ENCODE results near the gene USP14. TPM values are rescaled to one million over a fixed set of nuclear protein-coding genes. Genes with fewer than 3 reads are reported as not detected.

USP14 gene
- total RNA-seq, 1 experiment from 2014 or later: 72.4 TPM

DNA sequence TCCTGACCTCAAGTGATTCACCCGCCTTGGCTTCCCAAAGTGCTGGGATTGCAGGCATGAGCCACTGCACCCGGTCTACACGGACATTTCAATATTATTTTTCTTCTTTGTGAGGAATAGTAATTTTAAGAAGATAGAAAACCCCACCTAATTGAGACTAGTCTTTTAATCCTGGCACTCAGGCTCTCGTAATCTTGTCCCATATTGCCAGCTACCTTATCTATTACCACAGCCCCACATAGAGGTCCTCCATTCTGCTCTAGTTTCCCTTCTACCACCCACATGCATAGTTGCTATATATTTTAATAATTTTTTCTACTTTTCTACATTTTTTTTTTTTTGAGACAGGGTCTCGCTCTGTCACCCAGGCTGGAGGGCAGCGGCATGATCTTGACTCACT lies 9.5 kb upstream of the USP14 start (continued):
- TF ChIP-seq, protein P1, sequence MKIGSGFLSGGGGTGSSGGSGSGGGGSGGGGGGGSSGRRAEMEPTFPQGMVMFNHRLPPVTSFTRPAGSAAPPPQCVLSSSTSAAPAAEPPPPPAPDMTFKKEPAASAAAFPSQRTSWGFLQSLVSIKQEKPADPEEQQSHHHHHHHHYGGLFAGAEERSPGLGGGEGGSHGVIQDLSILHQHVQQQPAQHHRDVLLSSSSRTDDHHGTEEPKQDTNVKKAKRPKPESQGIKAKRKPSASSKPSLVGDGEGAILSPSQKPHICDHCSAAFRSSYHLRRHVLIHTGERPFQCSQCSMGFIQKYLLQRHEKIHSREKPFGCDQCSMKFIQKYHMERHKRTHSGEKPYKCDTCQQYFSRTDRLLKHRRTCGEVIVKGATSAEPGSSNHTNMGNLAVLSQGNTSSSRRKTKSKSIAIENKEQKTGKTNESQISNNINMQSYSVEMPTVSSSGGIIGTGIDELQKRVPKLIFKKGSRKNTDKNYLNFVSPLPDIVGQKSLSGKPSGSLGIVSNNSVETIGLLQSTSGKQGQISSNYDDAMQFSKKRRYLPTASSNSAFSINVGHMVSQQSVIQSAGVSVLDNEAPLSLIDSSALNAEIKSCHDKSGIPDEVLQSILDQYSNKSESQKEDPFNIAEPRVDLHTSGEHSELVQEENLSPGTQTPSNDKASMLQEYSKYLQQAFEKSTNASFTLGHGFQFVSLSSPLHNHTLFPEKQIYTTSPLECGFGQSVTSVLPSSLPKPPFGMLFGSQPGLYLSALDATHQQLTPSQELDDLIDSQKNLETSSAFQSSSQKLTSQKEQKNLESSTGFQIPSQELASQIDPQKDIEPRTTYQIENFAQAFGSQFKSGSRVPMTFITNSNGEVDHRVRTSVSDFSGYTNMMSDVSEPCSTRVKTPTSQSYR (CRISPR knock-in tag; IDR thresholded peaks at IDR 0.05): no peak
- TF ChIP-seq ZNF138 (CRISPR knock-in tag; conservative IDR thresholded peaks at IDR 0.05) (no peak), JUN (CRISPR knock-in tag; IDR thresholded peaks at IDR 0.05) (no peak)

DNA sequence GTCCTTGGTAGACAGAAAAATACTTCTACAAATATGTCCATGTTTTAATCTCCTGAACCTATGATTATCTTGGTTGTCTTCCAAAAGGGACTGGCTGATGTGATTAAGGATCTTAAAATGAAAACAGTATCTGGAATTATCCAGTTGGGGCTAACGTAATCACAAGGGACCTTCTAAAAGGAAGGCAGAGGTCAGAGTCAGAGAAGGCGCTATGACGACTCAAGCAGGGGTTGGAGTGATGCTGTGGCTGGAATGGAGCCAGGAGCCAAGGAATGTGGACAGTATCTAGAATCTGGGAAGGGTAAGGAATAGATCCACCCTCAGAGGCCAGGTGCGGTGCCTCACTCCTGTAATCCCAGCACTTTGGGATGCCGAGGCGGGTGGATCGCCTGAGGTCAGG lies 4.2 kb upstream of the USP14 start:
- peaks cover 42% of the 10 kb centered on the region for H3K27me3 Mint-ChIP-seq (ENCODE audit: low read depth)
- CTCF ChIA-PET: no interaction called here
- no peak overlapping the region for H3K4me3 Mint-ChIP-seq
- H3K9me3 Mint-ChIP-seq: peaks cover 3% of the 10 kb centered on the region
- no peak for DNase-seq (ENCODE audit: low spot score)
- H3K27ac Mint-ChIP-seq: no peak overlapping the region
- POLR2A ChIA-PET: no interaction called here
- no peaks in the 10 kb centered on the region for H3K4me1 Mint-ChIP-seq
- ATAC-seq: no peak
- no peaks in the 10 kb centered on the region for H3K36me3 Mint-ChIP-seq
- no peak for TF ChIP-seq PRRX2 (CRISPR knock-in tag; IDR thresholded peaks at IDR 0.05)
- no peak for TF ChIP-seq ZBTB21 (CRISPR knock-in tag; IDR thresholded peaks at IDR 0.05; ENCODE audit: borderline replicate concordance)
- TF ChIP-seq, protein P2, sequence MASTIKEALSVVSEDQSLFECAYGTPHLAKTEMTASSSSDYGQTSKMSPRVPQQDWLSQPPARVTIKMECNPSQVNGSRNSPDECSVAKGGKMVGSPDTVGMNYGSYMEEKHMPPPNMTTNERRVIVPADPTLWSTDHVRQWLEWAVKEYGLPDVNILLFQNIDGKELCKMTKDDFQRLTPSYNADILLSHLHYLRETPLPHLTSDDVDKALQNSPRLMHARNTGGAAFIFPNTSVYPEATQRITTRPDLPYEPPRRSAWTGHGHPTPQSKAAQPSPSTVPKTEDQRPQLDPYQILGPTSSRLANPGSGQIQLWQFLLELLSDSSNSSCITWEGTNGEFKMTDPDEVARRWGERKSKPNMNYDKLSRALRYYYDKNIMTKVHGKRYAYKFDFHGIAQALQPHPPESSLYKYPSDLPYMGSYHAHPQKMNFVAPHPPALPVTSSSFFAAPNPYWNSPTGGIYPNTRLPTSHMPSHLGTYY (CRISPR knock-in tag; IDR thresholded peaks at IDR 0.05): no peak
- TF ChIP-seq SP1 (CRISPR knock-in tag; conservative IDR thresholded peaks at IDR 0.05): no peak

DNA sequence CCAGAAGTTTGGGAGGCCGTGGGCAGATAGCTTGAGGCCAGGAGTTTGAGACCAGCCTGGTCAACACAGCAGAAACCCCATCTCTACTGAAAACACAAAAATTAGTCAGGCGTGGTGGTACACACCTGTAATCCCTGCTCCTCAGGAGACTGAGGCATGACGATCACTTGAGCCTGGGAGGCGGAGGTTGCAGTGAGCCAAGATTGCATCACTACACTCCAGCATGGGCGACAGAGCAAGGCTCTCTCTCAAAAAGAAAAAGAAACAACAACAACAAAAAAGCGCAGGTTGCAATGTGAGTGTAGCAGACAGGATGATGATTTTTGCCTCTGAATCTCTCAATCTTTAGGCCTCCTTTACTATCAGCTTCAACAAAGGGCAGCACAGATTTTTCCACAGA lies 2.7 kb upstream of the USP14 start:
- no peaks in the 10 kb centered on the region for H3K36me3 Mint-ChIP-seq
- peaks cover 3% of the 10 kb centered on the region for H3K9me3 Mint-ChIP-seq
- peaks cover 35% of the 10 kb centered on the region for H3K27me3 Mint-ChIP-seq (ENCODE audit: low read depth)
- CTCF ChIA-PET: no interaction called here
- DNase-seq (ENCODE audit: low spot score) (no peak), ATAC-seq (no peak)
- H3K4me1 Mint-ChIP-seq: peaks cover 8% of the 10 kb centered on the region
- TF ChIP-seq FOXK1 (CRISPR knock-in tag; IDR thresholded peaks at IDR 0.05) (no peak), IRF2 (CRISPR knock-in tag; IDR thresholded peaks at IDR 0.05; ENCODE audit: borderline replicate concordance, low read depth) (no peak), ZNF416 (CRISPR knock-in tag; IDR thresholded peaks at IDR 0.05) (no peak), GABPB1 (CRISPR knock-in tag; IDR thresholded peaks at IDR 0.05) (peak; percentile 82)
- H3K27ac Mint-ChIP-seq: no peak overlapping the region
- no peak overlapping the region for H3K4me3 Mint-ChIP-seq
- POLR2A ChIA-PET: no interaction called here

DNA sequence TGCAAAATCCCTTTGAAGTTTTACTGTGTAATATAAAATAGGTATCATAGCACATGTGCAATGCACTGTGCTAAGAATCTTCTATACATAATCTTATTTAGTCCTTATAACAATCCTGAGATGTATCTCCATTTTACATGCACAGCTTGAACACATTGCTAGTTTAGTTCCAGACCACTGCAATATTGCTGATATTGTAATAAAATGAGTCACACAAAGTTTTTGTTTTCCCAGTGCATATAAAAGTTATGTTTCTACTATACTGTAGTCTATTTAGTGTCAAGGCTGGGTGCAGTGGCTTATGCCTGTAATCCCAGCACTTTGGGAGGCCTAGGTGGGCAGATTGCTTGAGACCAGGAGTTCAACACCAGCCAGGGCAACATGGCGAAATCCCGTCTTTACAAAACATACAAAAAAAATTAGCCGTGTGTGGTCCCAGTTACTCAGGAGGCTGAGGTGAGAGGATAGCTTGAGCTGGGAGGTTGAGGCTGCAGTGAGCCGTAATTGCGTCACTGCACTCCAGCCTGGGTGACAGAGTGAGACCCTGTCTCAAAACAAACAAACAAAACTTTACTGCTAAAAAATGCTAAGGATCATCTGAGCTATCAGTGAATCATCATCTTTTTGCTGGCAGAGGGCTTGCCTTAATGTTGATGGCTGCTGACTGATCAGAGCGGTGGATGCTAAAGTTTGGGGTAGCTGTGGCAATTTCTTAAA lies 1.7 kb upstream of the USP14 start:
- TF ChIP-seq RORB (CRISPR knock-in tag; IDR thresholded peaks at IDR 0.05) (no peak), ZNF138 (CRISPR knock-in tag; conservative IDR thresholded peaks at IDR 0.05) (no peak), MYBL2 (CRISPR knock-in tag; IDR thresholded peaks at IDR 0.05) (no peak), MXD4 (CRISPR knock-in tag; IDR thresholded peaks at IDR 0.05; ENCODE audit: borderline replicate concordance) (no peak)
- TF ChIP-seq, protein P3, sequence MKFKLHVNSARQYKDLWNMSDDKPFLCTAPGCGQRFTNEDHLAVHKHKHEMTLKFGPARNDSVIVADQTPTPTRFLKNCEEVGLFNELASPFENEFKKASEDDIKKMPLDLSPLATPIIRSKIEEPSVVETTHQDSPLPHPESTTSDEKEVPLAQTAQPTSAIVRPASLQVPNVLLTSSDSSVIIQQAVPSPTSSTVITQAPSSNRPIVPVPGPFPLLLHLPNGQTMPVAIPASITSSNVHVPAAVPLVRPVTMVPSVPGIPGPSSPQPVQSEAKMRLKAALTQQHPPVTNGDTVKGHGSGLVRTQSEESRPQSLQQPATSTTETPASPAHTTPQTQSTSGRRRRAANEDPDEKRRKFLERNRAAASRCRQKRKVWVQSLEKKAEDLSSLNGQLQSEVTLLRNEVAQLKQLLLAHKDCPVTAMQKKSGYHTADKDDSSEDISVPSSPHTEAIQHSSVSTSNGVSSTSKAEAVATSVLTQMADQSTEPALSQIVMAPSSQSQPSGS (CRISPR knock-in tag; IDR thresholded peaks at IDR 0.05; ENCODE audit: borderline replicate concordance, low read depth): no peak
- TF ChIP-seq, protein P4, sequence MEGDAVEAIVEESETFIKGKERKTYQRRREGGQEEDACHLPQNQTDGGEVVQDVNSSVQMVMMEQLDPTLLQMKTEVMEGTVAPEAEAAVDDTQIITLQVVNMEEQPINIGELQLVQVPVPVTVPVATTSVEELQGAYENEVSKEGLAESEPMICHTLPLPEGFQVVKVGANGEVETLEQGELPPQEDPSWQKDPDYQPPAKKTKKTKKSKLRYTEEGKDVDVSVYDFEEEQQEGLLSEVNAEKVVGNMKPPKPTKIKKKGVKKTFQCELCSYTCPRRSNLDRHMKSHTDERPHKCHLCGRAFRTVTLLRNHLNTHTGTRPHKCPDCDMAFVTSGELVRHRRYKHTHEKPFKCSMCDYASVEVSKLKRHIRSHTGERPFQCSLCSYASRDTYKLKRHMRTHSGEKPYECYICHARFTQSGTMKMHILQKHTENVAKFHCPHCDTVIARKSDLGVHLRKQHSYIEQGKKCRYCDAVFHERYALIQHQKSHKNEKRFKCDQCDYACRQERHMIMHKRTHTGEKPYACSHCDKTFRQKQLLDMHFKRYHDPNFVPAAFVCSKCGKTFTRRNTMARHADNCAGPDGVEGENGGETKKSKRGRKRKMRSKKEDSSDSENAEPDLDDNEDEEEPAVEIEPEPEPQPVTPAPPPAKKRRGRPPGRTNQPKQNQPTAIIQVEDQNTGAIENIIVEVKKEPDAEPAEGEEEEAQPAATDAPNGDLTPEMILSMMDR (IDR thresholded peaks at IDR 0.05): no peak
- TF ChIP-seq, protein P5, sequence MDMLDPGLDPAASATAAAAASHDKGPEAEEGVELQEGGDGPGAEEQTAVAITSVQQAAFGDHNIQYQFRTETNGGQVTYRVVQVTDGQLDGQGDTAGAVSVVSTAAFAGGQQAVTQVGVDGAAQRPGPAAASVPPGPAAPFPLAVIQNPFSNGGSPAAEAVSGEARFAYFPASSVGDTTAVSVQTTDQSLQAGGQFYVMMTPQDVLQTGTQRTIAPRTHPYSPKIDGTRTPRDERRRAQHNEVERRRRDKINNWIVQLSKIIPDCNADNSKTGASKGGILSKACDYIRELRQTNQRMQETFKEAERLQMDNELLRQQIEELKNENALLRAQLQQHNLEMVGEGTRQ (CRISPR knock-in tag; IDR thresholded peaks at IDR 0.05): no peak
- CTCF ChIA-PET: no interaction called here
- ATAC-seq: no peak
- Mint-ChIP-seq H3K27me3 (ENCODE audit: low read depth) (peaks cover 35% of the 10 kb centered on the region), H3K27ac (no peak overlapping the region), H3K4me3 (no peak overlapping the region), H3K36me3 (no peaks in the 10 kb centered on the region; the same call in 1 of the 2 replicates), H3K4me1 (peaks cover 12% of the 10 kb centered on the region), H3K9me3 (peaks cover 3% of the 10 kb centered on the region)
- no peak for DNase-seq (ENCODE audit: low spot score)
- POLR2A ChIA-PET: no interaction called here

Data from WTC11 (cell line).